ENCODE results near the gene FMN2. TPM values are rescaled to one million over a fixed set of nuclear protein-coding genes. Genes with fewer than 3 reads are reported as not detected.

Gene FMN2
- total RNA-seq, 1 donor from 2014 or later: under 0.01 TPM

DNA sequence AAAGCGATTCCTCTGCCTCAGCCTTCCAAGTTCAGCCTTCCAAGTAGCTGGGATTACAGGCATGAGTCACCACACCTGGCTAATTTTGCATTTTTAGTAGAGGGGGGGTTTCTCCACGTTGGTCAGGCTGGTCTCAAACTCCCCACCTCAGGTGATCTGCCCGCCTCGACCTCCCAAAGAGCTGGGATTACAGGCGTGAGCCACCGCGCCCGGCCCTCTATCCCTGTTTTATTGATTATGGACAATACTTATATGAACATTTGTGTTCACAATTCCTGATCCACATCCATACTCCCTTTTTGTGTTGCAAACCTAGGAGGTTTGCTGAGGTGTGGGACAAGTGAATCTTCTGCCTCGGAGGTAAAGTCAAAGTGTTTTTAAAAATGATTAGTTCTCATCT, 275.0 kb downstream of the FMN2 start:
- DNase-seq (ENCODE audit: low read depth): no peak
- FAIRE-seq: no peak
- Histone ChIP-seq H3K4me3 (ENCODE audit: low read depth, low read length) (no peak overlapping the region), H3K36me3 (ENCODE audit: control insufficient read depth, insufficient read depth, low read length) (no peaks in the 10 kb centered on the region), H3K27me3 (ENCODE audit: control insufficient read depth, insufficient read depth, low read length) (no peaks in the 10 kb centered on the region)
- TF ChIP-seq, protein P1, sequence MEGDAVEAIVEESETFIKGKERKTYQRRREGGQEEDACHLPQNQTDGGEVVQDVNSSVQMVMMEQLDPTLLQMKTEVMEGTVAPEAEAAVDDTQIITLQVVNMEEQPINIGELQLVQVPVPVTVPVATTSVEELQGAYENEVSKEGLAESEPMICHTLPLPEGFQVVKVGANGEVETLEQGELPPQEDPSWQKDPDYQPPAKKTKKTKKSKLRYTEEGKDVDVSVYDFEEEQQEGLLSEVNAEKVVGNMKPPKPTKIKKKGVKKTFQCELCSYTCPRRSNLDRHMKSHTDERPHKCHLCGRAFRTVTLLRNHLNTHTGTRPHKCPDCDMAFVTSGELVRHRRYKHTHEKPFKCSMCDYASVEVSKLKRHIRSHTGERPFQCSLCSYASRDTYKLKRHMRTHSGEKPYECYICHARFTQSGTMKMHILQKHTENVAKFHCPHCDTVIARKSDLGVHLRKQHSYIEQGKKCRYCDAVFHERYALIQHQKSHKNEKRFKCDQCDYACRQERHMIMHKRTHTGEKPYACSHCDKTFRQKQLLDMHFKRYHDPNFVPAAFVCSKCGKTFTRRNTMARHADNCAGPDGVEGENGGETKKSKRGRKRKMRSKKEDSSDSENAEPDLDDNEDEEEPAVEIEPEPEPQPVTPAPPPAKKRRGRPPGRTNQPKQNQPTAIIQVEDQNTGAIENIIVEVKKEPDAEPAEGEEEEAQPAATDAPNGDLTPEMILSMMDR (IDR thresholded peaks at IDR 0.05; ENCODE audit: insufficient read depth, low read length, severe bottlenecking): no peak

DNA sequence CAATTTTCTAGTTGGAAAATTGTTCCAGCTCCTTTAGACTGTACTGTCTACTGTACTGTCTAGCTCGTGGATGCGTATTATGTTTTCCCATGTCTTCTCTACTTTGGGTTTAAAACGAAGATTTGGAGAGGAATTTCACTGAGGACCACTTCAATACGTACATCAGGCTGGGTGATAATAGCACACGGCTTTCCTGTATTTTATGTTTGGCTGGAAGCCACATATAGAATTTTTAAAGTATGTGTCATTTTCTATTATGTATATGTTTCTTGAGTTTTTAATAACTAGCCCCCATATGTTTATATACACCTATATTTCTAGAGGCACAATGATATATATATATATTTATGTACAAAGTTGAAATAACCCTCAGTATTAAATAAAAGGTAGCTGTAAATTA, 293.9 kb downstream of the FMN2 start:
- Histone ChIP-seq H3K36me3 (ENCODE audit: control insufficient read depth, insufficient read depth, low read length) (no peaks in the 10 kb centered on the region), H3K4me3 (ENCODE audit: low read depth, low read length) (no peak overlapping the region), H3K27me3 (ENCODE audit: control insufficient read depth, insufficient read depth, low read length) (no peaks in the 10 kb centered on the region)
- DNase-seq (ENCODE audit: low read depth): no peak
- no peak for FAIRE-seq
- TF ChIP-seq, protein P1 (IDR thresholded peaks at IDR 0.05; ENCODE audit: insufficient read depth, low read length, severe bottlenecking): no peak

DNA sequence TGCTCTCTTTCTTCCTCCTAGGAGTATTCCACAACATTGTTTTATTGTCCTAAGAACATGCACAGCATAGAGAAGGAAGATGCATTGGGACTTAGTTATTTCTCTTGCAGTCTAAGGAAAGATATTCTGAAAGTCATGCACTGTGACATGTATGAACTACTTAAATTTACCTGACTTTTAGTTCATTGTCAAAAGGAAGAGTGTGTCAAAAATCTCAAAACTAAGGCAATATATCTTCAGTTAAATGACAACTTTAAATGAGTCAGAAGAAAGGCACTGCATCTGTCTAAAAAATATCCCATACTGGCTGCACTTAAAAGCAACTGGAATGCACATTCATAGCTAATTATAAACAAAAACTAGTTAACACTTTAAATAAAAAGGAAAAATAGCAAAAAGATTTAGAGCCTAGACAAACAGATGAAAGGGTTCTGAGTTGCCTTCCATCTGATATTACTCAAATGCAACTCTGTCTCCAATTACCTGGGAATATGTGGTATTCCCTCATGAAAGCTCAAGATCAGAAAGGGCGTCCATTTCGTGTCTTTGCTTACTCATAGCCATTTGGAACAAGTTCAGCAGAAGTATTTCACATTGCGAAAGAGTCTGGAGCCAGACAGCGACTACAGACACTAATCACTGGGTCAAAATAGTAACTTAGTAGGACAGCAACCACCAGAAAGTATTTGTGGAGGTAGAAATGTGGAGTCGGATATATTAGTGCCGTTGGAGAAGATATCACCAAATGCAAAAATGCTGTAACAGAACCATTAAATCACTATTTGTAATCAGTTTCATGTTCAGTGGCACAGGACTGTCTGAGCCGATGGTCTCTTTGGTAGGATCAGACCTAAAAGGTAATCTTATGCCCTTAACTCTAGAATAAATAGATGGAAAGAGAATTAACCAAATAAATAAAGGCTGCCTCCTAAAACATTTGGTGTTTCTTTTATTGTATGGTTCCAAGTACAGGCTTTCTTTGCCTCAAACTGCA, 294.6 kb downstream of the FMN2 start:
- Histone ChIP-seq H3K4me3 (ENCODE audit: low read depth, low read length) (no peak overlapping the region), H3K27me3 (ENCODE audit: control insufficient read depth, insufficient read depth, low read length) (no peaks in the 10 kb centered on the region), H3K36me3 (ENCODE audit: control insufficient read depth, insufficient read depth, low read length) (no peaks in the 10 kb centered on the region)
- peak; percentile 85 for DNase-seq (ENCODE audit: low read depth)
- FAIRE-seq: no peak
- TF ChIP-seq, protein P1 (IDR thresholded peaks at IDR 0.05; ENCODE audit: insufficient read depth, low read length, severe bottlenecking): no peak

DNA sequence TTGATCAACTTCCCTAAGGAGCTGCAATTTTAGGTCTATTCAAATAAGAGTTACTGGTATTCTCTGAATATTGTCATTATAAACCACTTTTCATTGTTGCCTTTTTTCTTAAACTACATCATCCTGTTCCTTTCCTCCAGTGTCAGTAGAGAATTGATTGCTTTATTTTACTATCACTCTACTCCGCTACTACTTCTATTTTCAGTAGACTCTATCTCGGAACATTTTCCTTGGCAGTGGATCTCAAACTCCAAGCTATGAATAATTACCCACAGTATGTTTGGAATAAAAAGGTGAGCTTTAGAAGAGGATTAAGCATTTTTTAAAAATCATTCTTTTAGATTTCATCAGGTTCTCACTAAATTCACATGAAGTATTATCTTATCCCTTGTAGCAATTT, 295.4 kb downstream of the FMN2 start:
- DNase-seq (ENCODE audit: low read depth) (no peak), FAIRE-seq (no peak)
- H3K4me3 ChIP-seq (ENCODE audit: low read depth, low read length): no peak overlapping the region
- H3K27me3 ChIP-seq (ENCODE audit: control insufficient read depth, insufficient read depth, low read length): no peaks in the 10 kb centered on the region
- H3K36me3 ChIP-seq (ENCODE audit: control insufficient read depth, insufficient read depth, low read length): no peaks in the 10 kb centered on the region
- TF ChIP-seq, protein P1 (IDR thresholded peaks at IDR 0.05; ENCODE audit: insufficient read depth, low read length, severe bottlenecking): no peak

DNA sequence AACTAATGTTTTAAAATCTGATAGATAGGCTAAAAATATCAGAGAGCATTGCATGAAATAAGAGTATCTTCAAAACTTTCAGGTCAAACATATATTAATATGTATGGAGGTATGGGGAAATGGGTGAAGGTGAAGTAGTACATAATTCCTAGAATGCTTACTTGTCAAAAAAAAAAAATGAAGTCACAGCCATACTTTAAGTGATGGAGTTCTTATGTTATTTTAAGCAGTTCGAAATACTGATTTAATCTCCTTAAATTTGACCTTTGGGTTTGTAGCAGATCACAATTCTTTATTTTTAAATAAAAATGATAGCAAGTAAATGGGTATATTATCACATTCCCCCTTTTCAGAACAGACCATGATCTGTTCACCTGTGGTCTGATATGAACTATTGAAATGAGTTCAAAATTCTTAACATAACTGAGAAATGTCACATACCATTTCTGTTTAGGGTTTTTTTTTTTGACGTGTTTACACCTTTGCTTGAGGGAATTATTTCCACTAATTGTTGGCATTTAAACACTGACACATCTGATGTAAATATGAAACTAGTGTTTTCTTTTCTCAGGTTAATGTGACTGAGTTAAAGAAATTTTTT, 300.1 kb downstream of the FMN2 start:
- no peaks in the 10 kb centered on the region for H3K27me3 ChIP-seq (ENCODE audit: control insufficient read depth, insufficient read depth, low read length)
- FAIRE-seq (no peak), DNase-seq (ENCODE audit: low read depth) (no peak)
- no peaks in the 10 kb centered on the region for H3K36me3 ChIP-seq (ENCODE audit: control insufficient read depth, insufficient read depth, low read length)
- TF ChIP-seq, protein P1 (IDR thresholded peaks at IDR 0.05; ENCODE audit: insufficient read depth, low read length, severe bottlenecking): no peak
- H3K4me3 ChIP-seq (ENCODE audit: low read depth, low read length): no peak overlapping the region

All from bronchial epithelial cell (primary cell).